Activated CD4-positive, alpha-beta memory T cell treated with anti-CD3 and anti-CD28 coated beads for 36 hours (primary cell): ENCODE measurements around the gene UMPS. TPM values are rescaled to one million over a fixed set of nuclear protein-coding genes. Genes with fewer than 3 reads are reported as not detected.

Source experiments
- CTCF ChIA-PET: fragments of 350-600 bp; sonication (Branson Sonifier 250); formaldehyde crosslinking; loops from one replicate; lab custom pipeline; 2021; ENCODE audit warnings: antibody characterized with exemption, inconsistent platforms; lab: Charles Lee
- POLR2A ChIA-PET: fragments of 350-600 bp; sonication (Branson Sonifier 250); formaldehyde crosslinking; loops from one replicate; lab custom pipeline; 2021; ENCODE audit warnings: antibody characterized with exemption; lab: Charles Lee
- DNase-seq: peaks from one replicate; pipeline ENCODE4 v3.0.0-alpha.2; 2020
- H3K27ac Mint-ChIP-seq: one replicate; pipeline ENCODE4 v1.8.0; 2021; ENCODE audit warnings: mixed read lengths
- H3K27me3 Mint-ChIP-seq: one replicate; pipeline ENCODE4 v1.8.0; 2021; ENCODE audit warnings: mixed read lengths
- H3K36me3 Mint-ChIP-seq: one replicate; pipeline ENCODE4 v1.8.0; 2021; ENCODE audit warnings: mixed read lengths
- H3K4me1 Mint-ChIP-seq: one replicate; pipeline ENCODE4 v1.8.0; 2021; ENCODE audit warnings: low read depth, mixed read lengths
- H3K4me3 Mint-ChIP-seq: one replicate; pipeline ENCODE4 v1.8.0; 2021; ENCODE audit warnings: mild to moderate bottlenecking, mixed read lengths
- H3K9me3 Mint-ChIP-seq: one replicate; pipeline ENCODE4 v1.8.0; 2021; ENCODE audit warnings: mixed read lengths
- intact Hi-C: fragments of 100-400 bp; cut with micrococcal nuclease; formaldehyde crosslinking; loops from one replicate; pipeline ENCODE4 v1.15.1; 2023
- total RNA-seq, 2 experiments: library from RNA; stranded (reverse); gene quantifications; one replicate each; pipeline ENCODE4 v1.2.3, GENCODE V29; 2021

Gene UMPS
- 10 to 100 TPM; 40.9 to 48.1 TPM for total RNA-seq

DNA sequence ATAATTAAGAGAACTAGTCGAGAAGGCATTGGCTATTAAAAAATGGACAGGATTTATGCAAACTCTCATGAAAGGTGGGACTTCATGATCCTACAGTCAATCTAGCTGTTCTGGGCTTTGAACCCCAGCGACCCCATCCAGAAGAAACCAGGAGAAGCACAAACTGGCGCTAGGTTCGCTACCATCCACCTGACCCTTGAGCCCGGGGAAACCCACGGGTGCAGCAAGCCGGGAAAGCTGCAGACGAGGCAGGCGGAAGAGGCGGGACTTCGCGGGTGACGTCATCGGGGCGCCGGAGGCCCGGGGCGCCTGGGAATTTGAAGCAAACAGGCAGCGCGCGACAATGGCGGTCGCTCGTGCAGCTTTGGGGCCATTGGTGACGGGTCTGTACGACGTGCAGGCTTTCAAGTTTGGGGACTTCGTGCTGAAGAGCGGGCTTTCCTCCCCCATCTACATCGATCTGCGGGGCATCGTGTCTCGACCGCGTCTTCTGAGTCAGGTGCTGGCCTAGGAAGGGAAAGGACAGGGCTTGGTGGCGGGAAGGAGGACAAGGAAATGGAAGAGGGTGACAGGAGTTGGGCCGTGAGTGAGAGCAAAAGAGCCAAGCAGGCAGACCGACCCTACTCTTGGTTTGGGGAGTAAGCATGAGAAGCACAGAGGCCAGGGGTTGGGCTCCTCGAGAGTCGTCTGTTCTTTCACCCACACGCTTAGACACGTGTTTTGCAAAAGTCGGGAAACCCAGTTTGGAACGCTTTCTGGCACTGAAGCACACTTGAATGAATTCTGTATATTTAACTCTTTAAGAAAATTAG is at the start of gene UMPS:
TSS of gene UMPS (plus strand) at position 324 of the 812 bp plus-strand sequence. CDS start at position 344, 20 bp downstream.
- peak; percentile 96 for DNase-seq
- Mint-ChIP-seq H3K27me3 (peaks cover 9% of the 10 kb centered on the region), H3K27ac (peak within 1 kb of the TSS; percentile 94), H3K36me3 (peaks cover 18% of the 10 kb centered on the region), H3K4me3 (peak within 1 kb of the TSS; percentile 97), H3K9me3 (no peaks in the 10 kb centered on the region), H3K4me1 (peaks cover 35% of the 10 kb centered on the region)
- intact Hi-C loops, result no loop called here
- ChIA-PET POLR2A (interaction anchor here (1.3 kb wide), 1 partner anchor 90 kb away, joined by 3 read pairs; no protein-coding TSS in a partner anchor), CTCF (interaction anchor here (0.6 to 2.0 kb wide), 4 partner anchors 31 to 171 kb away, joined by 3 to 10 read pairs (median 6); no protein-coding TSS in a partner anchor)

DNA sequence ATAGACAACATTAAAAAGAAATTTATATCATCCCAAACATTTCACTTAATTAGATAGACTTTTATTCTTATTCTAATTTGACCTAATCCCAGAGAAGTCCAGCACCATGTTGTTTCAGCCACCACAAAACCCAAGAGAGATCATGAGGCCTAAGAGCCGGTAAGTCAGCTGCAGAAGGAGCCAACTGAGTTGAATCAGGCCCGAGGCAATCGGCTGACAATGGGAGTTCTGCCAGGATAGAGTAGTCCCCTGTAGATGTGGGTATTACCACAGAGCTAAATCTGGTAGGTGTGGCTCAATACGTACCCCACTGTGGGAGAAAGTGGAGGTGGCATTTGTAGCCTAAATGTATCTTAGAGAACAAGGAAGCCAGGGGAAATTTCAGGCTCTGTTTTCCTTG is 49.7 kb upstream of the UMPS start:
- no peak overlapping the region for H3K27ac Mint-ChIP-seq
- ChIA-PET CTCF (interaction anchor here (2.8 kb wide), 1 partner anchor 9 kb away, joined by 20 read pairs; no protein-coding TSS in a partner anchor), POLR2A (no interaction called here)
- H3K27me3 Mint-ChIP-seq, result peaks cover 1% of the 10 kb centered on the region
- intact Hi-C loops, result no loop called here
- H3K9me3 Mint-ChIP-seq, result no peaks in the 10 kb centered on the region
- H3K36me3 Mint-ChIP-seq, result no peaks in the 10 kb centered on the region
- peaks cover 5% of the 10 kb centered on the region for H3K4me1 Mint-ChIP-seq
- no peak overlapping the region for H3K4me3 Mint-ChIP-seq
- no peak for DNase-seq

DNA sequence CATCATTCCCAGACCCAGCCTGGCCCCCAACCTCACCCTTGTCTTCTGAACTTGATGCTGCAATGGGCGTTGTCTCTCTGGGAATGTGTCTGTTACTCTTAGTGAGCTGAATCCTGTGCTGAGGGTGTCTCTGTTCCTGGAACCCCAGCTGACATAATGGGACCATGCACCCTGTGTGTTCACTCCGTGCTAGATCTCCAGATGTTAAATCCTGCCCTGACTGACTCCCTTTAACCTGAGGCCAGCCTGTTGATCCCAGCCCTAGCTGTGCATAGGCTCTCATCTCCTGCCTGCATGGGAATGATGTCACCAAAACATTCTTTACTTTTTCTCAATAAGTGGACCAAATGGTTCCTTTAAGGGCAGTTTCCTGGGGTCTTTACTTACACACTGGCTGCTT is 48.0 kb upstream of the UMPS start:
- Mint-ChIP-seq H3K9me3 (no peaks in the 10 kb centered on the region), H3K36me3 (no peaks in the 10 kb centered on the region), H3K4me1 (peaks cover 6% of the 10 kb centered on the region), H3K27me3 (peaks cover 7% of the 10 kb centered on the region), H3K27ac (no peak overlapping the region), H3K4me3 (no peak overlapping the region)
- CTCF ChIA-PET, result interaction anchor here (9.3 kb wide), 1 partner anchor 120 kb away, joined by 258 read pairs; no protein-coding TSS in a partner anchor
- intact Hi-C loops, result no loop called here
- no peak for DNase-seq
- POLR2A ChIA-PET, result no interaction called here

DNA sequence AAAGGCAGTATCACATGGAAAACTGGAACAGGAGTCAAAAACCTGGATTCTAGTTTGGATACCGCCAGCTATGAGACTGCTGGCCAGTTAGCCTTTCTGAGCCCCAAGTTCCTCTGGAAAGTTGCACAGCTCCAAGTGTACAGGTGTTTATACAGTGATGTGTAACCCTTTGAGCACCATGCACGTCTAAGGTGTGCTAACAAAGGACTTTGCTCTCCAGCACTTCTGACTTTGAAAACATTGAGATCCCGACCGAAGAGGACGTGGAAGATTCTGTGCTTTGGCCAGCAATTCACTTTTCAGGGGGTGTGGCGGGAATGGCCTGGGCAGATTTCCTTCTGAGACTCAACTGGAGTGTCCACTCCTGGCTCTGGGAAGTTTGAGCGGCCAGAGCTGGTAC is 45.8 kb upstream of the UMPS start:
- ChIA-PET POLR2A (no interaction called here), CTCF (interaction anchor here (1.1 to 9.3 kb wide), 2 partner anchors 64 to 122 kb away, joined by 3 to 258 read pairs; no protein-coding TSS in a partner anchor)
- no peaks in the 10 kb centered on the region for H3K9me3 Mint-ChIP-seq

DNA sequence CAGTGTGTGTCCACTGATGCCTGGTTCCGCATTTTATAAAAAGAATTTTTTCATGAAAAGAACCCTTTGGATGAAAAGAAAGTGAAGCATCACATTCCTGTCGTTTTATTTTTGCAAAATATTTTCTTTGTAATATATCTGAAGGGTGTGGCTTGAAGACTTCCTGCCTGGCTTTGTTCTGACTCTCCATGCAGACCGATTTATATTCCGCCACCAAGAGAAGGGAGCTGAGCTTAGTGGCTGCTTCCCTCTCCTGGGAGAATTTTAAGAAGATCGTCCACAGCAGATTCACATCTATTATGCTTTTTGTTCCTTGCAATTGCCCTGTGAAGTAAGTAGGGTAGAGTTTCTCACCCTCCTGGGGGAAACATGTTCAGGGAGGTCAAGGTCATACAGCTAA is 45.2 kb upstream of the UMPS start:
- Mint-ChIP-seq H3K9me3 (no peaks in the 10 kb centered on the region), H3K36me3 (no peaks in the 10 kb centered on the region), H3K27ac (no peak overlapping the region), H3K27me3 (peaks cover 11% of the 10 kb centered on the region), H3K4me3 (no peak overlapping the region), H3K4me1 (peaks cover 10% of the 10 kb centered on the region)
- ChIA-PET CTCF (interaction anchor here (1.1 to 9.3 kb wide), 2 partner anchors 65 to 123 kb away, joined by 3 to 258 read pairs; no protein-coding TSS in a partner anchor), POLR2A (no interaction called here)
- DNase-seq, result no peak
- intact Hi-C loops, result loop anchor here (5.0 kb wide), 2 partner anchors 43 to 103 kb away; no protein-coding TSS in a partner anchor

More for the DNA sequence above, 45.8 kb upstream of the UMPS start:
- Mint-ChIP-seq H3K4me3 (no peak overlapping the region), H3K27ac (no peak overlapping the region), H3K36me3 (no peaks in the 10 kb centered on the region), H3K4me1 (peaks cover 10% of the 10 kb centered on the region), H3K27me3 (peaks cover 11% of the 10 kb centered on the region)
- no peak for DNase-seq
- intact Hi-C loops, result no loop called here

DNA sequence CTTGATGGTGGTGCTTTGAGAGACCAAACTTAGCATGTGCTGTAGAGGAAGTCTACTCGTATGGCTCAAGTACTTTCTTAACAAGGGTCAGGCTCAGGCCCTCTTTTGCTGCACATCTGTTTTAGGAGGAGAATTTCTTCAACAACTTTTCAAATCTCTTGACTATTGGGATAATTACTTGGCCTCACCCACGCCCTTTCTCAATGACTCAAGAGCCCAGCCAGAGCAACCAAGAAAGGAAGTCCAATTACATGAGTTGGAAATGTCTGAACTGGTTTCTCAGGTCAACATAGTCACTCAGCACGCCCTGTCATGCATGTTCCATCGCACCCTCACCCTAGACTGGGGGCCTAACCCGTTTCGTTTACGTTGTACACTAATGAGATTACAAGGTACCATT is 44.8 kb upstream of the UMPS start:
- intact Hi-C loops, result loop anchor here (5.0 kb wide), 2 partner anchors 43 to 103 kb away; no protein-coding TSS in a partner anchor
- Mint-ChIP-seq H3K9me3 (no peaks in the 10 kb centered on the region), H3K27me3 (peaks cover 11% of the 10 kb centered on the region), H3K36me3 (no peaks in the 10 kb centered on the region), H3K27ac (no peak overlapping the region), H3K4me3 (no peak overlapping the region), H3K4me1 (peaks cover 10% of the 10 kb centered on the region)
- ChIA-PET CTCF (interaction anchor here (1.1 to 9.3 kb wide), 2 partner anchors 65 to 123 kb away, joined by 3 to 258 read pairs; no protein-coding TSS in a partner anchor), POLR2A (no interaction called here)
- DNase-seq, result no peak

DNA sequence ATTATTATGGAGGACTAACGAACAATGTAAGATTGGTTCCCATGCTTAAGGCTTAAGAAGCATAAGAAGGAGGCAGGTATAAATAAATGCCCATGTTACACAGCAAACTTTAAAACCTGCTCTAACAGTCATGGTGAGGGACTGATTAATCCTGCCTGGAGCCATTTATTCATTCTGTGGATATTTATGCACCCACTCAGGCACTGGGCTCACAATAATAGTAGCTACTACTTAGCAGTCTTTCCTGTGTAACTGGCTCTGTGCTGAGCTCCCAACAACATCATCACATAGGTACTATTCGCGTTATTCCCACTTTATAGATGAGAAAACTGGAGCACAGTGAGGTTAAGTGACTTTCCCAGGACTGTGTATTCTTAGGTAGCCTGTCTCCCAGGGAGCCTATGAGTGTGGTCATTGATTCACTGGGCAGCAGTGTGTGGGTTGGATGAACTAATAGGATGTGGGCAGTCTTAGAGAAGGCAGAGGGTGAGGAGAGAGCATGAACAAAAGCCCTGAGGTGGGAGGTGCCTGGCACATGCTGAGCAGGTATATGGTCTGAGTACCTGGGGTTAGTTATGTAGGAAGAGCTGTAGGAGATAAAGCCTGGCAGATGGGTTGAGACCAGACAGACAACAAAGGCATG is 44.1 kb upstream of the UMPS start:
- H3K36me3 Mint-ChIP-seq, result no peaks in the 10 kb centered on the region
- no peaks in the 10 kb centered on the region for H3K9me3 Mint-ChIP-seq
- H3K27me3 Mint-ChIP-seq, result peaks cover 11% of the 10 kb centered on the region
- H3K4me3 Mint-ChIP-seq, result no peak overlapping the region
- CTCF ChIA-PET, result interaction anchor here (9.3 kb wide), 1 partner anchor 124 kb away, joined by 258 read pairs; no protein-coding TSS in a partner anchor
- no peak overlapping the region for H3K27ac Mint-ChIP-seq
- POLR2A ChIA-PET, result no interaction called here
- DNase-seq, result no peak
- intact Hi-C loops, result loop anchor here (5.0 kb wide), 2 partner anchors 44 to 104 kb away; no protein-coding TSS in a partner anchor
- peaks cover 10% of the 10 kb centered on the region for H3K4me1 Mint-ChIP-seq

DNA sequence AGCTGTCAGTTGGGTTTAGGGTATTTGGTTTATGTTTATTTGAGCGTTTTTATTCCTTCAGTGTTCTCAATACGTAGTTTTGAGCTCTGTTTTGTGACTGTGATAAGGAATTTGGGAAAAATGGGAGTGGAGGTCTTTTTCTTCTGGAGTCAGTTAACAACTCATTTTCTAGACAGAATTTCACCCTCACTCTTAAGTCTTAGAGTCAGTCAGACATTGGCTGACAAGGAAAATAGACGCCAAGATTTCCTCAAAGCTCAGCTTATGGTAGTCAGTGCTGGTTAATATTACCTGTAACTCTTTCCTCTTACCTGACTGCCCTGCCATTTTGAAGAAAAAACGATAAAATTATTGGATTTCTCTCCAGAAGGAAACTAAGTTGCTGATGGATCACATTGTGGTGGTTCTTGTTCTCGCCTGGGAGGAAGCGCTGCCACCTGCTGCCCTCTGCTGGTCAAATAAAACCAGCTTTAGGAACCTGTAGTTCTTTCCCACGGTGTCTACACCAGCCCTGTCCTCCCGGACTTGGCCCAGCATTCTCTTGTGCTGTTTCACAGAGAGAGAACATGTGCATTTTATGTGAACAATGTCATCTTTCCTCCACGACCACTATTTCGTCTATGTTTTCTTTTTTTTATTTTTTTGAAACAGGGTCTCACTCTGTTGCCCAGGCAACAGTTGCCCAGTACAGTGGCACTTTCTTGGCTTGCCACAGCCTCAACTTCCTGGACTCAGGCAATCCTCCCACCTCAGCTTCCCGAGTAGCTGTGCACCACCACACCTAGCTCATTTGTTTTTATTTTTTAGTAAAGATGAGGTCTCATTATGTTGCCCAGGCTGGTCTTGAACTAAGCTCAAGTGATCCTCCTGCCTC is 41.4 kb upstream of the UMPS start:
- ChIA-PET POLR2A (no interaction called here), CTCF (interaction anchor here (0.6 to 9.3 kb wide), 36 partner anchors 8 to 701 kb away, joined by 3 to 258 read pairs (median 4); no protein-coding TSS in a partner anchor)

DNA sequence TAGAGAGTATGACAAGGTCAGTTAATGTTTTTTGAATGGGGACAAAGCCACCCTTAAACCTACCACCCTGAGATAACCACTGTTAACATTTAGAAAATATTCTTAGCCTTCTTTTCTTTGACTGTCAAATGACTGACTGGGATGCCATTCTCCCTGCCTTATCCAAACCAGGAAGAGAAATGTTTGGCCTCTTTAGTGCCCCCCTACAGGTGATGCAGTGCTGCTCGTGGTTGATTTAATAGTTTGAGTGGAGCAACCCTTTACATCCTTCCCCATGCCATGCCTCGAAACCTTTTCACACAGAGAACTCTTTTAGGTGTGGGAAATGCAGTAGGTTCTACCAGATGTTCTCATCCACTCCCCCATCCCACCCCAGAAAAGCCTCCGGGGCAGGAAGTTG is 38.7 kb upstream of the UMPS start:
- Mint-ChIP-seq H3K9me3 (no peaks in the 10 kb centered on the region), H3K27me3 (peaks cover 6% of the 10 kb centered on the region), H3K27ac (no peak overlapping the region), H3K4me3 (no peak overlapping the region), H3K4me1 (peaks cover 4% of the 10 kb centered on the region), H3K36me3 (no peaks in the 10 kb centered on the region)
- ChIA-PET CTCF (interaction anchor here (9.3 kb wide), 1 partner anchor 130 kb away, joined by 258 read pairs; no protein-coding TSS in a partner anchor), POLR2A (no interaction called here)
- intact Hi-C loops, result no loop called here
- no peak for DNase-seq

More for the DNA sequence above, 41.4 kb upstream of the UMPS start:
- Mint-ChIP-seq H3K36me3 (no peaks in the 10 kb centered on the region), H3K27ac (no peak overlapping the region), H3K4me3 (no peak overlapping the region), H3K4me1 (peaks cover 10% of the 10 kb centered on the region), H3K27me3 (peaks cover 11% of the 10 kb centered on the region), H3K9me3 (no peaks in the 10 kb centered on the region)
- DNase-seq, result peak; percentile 83
- intact Hi-C loops, result loop anchor here (1.0 to 5.0 kb wide), 4 partner anchors 47 to 124 kb away; no protein-coding TSS in a partner anchor

DNA sequence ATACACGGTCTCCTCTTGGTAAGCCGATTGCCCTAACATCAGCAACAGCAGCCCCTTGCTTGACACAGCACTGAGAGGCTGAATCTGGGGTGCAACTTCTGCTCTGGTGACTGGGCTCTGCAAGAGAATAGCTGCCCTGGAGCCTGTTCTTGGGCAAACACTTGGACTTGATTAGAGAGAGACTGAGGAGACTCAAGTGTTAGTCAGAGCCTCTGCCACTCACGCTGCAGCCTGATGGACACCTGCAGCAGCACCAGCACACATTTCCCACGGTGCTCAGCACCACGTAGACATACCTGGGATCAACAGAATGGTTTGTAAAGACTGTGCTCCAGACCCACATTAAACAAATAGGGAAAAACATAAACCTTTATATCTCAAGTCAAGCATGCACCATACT is 35.8 kb upstream of the UMPS start:
- intact Hi-C loops, result no loop called here
- Mint-ChIP-seq H3K27me3 (no peaks in the 10 kb centered on the region), H3K27ac (no peak overlapping the region), H3K9me3 (no peaks in the 10 kb centered on the region), H3K36me3 (no peaks in the 10 kb centered on the region), H3K4me1 (no peaks in the 10 kb centered on the region), H3K4me3 (no peak overlapping the region)
- ChIA-PET CTCF (interaction anchor here (3.0 kb wide), 1 partner anchor 135 kb away, joined by 13 read pairs; no protein-coding TSS in a partner anchor), POLR2A (no interaction called here)
- no peak for DNase-seq

DNA sequence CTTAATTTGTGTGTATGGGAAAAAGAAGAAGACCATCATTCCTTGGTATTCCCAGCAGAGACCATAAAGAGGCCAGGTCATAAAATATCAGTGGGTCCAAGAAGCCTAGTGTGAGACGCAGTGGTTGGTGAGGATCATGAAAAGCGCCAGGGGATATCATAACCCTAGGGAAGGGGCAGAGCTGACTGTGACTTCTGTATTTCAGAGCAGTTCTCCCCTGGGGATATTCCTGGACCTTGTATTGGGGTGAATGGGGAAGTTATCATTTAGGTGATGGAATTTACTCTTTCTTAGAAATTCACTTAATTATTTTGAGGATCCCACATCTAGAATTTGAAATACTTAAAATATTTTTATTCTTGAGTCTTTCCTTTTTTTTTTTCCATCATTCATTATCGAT is 34.9 kb upstream of the UMPS start:
- H3K27me3 Mint-ChIP-seq, result no peaks in the 10 kb centered on the region
- H3K27ac Mint-ChIP-seq, result no peak overlapping the region
- intact Hi-C loops, result no loop called here
- DNase-seq, result no peak
- H3K36me3 Mint-ChIP-seq, result no peaks in the 10 kb centered on the region
- H3K9me3 Mint-ChIP-seq, result no peaks in the 10 kb centered on the region
- ChIA-PET POLR2A (no interaction called here), CTCF (interaction anchor here (1.3 kb wide), 1 partner anchor 136 kb away, joined by 3 read pairs; no protein-coding TSS in a partner anchor)
- H3K4me3 Mint-ChIP-seq, result no peak overlapping the region
- no peaks in the 10 kb centered on the region for H3K4me1 Mint-ChIP-seq
